ENCODE measurements around the gene MYADML2.
"Not testable (repeated sequence)": the region's sequence is repeated elsewhere in the genome, so short reads cannot be mapped to it uniquely, and the experiment has no call there.

The MYADML2 gene

DNA sequence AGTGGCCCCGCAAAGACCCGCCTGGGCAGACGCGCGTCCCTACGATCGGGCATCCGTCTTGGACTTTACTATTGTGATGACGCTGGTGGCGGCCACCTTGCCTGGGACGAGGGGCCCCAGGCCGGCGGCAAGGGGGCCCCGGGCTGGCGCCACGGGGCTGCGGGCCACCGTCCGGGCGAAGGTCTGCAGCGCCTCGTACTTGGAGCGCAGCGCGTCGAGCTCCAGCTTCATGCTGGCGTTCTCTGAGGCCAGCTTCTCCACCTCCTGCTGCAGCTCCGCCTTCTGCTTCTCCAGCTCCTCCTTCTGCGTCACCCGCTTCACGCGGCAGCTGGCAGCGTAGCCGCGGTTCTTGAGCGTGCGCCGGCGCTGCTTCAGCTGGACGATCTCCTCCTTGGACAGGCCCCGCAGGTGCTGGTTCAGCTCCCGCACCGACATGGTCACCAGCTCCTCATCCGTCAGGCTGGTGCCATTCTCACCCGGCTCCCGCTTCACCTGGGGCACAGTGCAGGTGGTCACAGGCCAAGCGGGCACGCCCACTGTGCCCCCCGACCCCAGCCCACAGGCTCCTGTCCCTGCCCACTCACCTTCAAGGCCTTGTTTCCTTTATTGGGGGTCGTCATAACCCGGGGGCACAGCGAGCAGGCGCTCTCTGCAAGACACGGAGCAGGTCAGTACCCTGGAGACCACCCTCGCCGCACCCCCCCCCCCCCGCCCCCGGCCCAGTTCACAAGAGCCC is 24.3 kb downstream of the MYADML2 start:
- no peak for DNase-seq

DNA sequence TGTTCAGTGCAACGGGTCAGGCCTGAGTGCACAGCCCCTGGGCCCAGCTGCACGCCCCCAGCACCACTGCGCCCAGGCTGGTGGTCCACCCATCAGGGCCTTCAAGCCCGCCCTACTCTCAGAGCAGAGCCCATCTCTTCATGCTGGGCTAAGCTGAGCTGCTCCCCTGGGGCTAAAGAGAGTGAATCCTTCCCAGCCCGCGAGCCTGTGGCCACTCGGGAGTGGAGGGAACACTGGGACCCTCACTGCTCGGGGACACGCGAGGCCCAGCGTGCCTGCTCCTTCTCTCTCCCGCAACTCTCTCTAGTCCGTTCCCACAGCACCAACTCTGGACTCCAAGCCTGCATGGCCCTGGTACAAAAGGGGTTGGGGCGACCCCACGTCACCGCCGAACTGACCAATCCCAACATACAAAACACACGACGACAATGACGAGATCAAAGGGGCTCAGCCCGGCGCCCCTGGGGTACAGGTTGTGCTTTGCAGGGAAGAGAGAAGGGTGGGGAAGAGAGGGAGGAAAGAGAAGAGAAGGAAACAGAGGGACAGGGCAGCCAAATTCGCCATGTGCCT is 25.0 kb downstream of the MYADML2 start:
- no peak for DNase-seq

DNA sequence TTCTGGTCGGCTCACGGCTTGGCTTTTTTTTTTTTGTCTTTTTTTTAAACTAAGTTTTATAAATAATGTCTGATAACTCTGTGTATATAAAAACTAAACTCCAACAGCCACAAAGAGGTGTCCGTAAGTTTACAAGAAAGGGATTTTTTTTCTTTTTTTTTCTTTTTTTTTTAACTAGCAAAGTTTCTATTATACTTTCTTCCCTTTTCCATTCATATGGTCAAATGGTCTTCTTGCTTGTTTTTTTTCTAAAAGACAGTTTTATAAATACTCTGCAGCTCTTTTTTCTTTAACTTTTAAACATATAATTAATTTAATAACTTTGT is 25.5 kb downstream of the MYADML2 start:
- no peak for DNase-seq

DNA sequence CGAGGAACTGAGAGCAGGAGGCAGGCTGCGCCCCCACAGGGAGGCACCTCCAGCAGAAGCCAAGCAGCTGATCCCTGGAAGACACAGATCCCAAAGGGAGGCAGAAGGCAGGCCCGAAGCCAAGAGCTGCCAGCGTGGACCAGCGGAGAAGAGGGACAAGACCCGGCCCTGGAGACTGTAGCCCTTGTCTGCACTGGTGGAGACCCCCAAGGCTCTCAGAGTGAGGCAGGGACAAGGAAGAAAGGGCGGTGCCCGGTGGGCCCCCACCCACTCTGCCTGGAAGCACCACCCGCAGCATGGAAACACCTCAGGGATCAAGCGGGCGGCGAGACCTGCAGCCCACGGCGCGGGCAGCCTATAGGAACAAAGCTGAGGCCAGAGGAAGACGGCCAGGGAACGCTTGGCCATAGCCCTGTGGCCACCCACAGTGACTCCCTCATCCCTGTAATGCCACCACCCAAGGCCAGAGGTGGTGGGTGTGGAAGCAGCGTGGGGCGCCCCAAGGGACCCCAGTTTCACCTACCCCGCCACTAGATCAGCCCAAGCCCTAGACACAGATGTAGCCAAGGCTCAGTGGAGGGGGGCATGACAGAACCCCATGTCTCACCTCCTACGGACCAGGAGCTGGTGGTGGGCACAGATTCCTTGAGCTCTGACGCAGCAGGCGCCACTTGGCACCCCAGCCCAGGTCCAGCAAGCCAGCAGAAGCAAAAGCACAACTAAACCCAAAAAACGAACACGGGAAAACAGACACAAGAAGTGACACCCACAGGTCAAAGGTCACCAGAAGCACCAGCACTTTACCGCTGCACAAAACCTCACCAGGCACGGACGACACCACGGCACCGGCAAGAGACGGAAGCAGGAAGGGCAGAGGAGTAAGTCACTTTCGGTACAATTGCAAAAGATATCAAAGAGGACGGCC is 26.2 kb downstream of the MYADML2 start:
- no peak for DNase-seq

DNA sequence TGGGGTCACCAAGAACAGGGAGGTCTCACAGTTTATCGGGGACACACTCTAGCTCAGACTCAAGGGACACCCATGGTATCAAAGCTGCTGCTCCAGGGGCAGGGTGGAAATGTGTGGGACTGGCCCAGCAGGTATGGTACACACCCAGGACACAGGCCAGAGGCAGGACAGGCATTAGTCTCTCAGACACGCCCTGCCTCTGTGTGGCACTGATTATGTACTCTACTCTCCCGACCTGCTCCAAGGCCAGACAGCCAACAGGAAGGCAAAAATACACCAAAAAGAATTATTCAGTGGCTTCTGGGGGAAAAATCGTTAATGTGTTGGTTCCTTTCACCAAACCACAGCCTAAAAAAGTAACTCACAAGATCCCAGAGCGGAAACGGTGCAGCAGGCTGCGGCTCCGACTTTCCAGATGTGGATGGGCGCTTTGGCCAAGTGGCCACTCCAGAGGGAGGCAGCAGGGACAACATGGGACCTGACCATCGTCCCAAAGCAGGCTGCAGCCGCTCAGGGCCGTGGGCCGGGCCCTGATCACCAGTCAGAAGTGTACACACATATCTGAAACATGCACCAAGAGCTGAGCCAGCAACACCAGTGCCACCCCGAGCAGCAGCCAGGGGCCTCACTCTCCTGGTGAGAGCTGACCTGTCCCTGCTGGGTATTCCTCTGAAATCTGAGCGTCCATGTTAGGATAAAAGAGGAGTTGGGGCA is 28.0 kb downstream of the MYADML2 start:
- no peak for DNase-seq

DNA sequence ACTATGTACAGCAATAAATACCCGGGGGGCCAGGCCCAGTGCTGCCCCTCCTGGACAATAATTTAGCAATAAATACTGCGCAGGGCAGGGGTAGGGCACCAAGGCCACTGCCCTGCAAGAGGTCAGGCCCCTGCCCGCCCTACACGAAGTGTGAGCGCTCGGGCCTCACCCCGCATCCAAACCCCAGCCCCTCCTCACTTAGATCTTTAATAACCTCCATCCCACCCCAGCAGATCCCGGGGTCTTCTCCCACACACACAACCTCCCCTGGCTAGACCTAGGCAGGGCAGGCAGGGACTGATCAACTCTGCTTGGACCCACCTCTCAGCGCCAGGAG is 28.7 kb downstream of the MYADML2 start:
- not testable (repeated sequence) for DNase-seq

DNA sequence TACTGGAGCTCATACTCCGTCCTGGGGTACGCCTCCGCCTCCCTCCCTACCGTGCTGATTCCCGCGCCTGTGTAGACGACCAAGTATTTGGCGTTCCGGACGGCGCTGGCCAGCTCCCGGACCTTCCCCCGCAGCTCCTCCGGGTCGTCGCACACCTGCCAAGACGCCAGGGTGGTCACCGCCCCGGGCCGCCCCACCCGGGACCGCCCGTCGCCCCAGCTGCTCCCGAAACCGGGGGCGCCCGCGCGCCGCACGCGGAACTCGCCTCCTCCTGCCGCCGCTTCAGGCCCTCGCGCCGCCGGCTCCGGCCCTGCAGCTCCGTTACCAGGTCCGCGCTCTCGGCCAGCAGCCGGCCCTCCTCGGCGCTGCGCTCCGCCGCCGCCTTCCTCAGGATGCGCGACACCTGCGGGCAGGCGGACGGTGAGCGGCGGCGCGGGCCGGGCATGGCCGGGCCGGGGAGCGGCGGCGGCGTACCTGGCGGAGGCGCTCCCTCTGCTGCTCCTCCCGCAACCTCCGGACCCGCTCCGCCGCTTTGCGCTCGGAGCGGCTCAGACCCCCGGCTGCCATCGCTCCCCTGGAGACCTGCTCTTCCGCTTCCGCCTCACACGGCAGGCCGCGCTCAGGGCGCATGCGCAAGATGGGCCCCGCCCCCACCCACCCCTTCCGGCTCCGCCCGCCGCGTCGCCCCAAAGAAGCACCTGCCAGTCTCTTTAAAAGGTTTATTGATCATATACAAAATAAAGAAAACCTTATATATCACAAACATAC is 29.3 kb downstream of the MYADML2 start, which contains the start of gene SIRT7:
Gene SIRT7 (minus strand): TSS at position 612 of the 768 bp plus-strand sequence. CDS start 45 bp downstream, at position 567.
- peak; percentile 84 to 88 for DNase-seq

DNA sequence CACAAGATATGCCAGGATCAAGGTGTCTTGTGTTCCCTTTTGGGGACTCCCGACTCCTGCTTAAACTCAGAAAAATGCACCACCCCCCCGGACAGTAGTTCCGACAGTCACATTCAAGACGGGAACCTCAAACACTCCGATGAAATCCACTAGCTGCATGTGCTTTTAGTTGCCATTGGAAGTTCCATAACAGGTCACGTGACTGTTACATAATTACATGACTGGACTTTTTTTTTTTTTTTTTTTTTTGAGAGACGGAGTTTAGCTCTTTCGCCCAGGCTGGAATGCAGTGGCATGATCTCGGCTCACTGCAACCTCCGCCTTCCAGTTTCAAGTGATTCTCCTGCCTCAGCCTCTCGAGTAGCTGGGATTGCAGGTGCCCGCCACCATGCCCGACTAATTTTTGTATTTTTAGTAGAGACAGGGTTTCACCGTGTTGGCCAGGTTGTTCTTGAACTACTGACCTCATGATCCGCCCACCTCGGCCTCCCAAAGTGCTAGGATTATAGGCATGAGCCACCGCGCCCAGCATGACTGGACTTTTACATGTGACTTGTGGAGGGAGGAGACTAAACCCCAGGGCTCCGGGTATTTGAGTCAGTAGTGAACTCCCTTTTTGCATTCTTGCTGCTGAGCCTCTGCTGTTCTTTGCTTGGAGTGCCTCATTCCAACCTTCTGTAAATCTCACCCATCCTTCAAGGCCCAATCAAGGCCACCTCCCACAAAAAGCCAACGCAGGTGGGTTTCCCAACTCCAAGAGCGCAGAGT is 30.6 kb downstream of the MYADML2 start:
- no peak for DNase-seq

DNA sequence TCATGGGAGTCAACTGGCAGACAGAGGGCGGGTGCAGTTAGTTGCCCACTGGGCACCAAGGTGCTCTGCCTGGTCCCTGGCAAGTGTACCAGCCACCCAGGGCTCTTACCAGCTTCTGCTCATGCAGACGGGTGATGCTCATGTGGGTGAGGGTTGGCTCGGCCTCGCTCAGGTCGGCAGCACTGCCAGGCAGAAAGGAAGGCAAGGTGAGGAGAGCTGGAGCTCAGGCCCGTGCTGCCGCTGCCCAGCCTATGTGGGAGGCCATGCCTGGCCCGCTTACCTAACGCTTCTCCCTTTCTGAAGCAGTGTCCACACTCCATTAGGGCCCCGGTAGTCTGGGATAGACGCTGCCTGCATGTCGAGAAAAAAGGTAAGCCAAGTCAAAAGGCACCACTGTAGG is 31.7 kb downstream of the MYADML2 start:
- DNase-seq, result no peak

DNA sequence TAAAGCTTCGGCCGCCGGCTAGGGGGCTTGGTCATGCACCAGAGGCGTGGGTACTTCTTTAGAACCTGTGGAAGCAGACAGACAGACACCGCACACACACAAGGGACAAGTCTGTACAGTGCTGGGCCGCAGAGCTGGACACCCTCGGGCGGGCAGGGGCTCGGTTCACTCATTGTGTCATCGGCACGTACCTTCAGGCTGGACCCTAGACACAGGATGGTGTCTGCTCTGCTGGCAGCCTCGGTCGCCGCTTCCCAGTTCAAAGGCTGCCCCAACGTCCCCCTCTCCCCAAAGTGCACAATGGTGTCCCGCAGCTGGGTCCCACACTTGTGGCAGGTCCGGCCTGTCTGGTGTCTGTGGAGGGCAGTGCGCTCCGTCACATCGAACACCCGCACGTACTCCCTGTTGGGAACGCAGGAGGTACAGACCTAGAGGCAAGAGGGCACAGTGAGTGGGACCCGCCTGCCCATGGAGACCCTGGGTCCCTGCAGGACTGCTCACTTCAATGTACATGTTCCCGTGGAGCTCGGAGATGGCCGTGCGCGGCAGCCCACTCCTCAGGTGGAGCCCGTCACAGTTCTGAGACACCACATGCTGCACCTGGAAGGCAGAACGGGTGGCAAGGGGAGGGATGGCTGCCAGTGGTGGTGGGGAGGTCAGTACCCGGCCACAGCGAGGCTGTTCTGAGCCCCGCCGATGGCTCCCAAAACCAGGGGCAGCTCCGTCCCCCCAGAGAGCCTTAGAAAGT is 32.8 kb downstream of the MYADML2 start:
- no peak for DNase-seq

DNA sequence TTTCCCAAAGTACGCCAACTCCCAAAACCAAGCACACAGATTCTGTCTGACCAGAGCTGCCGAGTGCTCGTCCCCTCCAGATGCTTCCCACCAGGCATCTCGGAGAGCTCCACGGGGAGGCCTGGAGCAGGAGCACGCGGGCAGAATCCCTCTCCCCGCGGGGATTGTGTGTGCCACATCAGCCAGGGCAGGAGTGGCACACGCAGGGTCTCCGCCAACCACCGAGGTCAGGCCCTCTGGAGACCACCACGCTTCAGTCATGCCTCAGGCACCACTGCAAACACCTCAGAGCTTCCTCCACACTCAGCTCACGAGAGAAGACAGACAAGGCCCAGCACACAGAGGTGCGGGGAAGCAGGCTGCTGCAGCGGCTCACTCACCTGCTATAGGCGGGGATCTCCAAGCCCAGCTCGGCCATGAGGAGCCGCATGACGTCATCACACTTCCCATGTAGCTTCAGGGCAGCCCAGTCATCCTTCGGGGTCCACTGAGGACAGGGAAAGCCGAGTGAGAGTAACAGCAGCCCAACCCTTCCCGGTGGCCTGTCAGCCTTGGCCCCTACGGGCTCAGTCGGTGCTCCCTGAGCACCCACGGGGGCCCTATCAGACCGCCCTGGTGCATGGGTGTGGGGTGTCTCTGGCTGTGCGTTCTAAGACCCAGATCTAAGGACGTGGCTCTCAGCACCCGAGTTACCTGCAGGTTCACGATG is 33.5 kb downstream of the MYADML2 start:
- DNase-seq, result no peak

DNA sequence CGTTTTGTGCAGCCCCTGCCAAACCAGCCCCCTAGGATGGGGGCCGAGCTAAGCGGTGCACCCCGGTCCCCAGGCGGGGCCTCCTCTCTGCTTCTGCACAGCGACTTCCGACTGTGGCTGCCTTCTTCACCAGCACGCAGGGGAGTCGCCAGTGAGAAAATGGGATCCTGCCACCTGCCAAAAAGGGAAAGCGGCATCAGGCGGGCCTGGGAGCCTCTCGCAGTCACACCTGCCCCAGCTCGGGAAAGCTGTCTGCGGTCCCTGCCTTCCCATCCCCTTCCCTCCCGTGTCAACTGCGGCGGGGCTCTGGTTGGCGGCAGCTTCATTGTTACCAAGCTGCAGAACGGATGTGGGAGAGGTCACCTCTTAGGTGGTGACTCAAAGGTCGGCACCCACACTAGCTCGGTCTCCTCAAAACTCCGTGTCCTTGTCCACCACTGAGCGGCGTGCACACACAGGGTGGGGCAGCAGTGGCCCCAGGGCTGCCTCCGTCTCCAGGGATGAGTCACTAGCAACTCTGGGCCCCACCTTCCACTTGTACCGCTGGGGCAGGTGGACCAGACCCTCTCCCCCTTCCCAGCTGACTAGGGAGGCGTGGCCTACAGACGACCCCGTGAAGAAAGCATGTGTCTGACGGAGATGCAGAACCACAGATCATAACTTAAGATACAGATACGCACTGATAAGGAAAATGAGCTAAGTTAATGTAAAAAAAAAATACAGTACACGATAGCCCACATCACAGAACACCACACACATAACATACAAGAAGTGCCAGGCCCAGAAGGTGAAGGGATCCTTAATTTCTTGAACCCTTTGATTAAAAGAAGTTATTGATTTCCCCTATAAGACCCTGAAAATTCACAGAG is 34.4 kb downstream of the MYADML2 start:
- DNase-seq, result no peak

DNA sequence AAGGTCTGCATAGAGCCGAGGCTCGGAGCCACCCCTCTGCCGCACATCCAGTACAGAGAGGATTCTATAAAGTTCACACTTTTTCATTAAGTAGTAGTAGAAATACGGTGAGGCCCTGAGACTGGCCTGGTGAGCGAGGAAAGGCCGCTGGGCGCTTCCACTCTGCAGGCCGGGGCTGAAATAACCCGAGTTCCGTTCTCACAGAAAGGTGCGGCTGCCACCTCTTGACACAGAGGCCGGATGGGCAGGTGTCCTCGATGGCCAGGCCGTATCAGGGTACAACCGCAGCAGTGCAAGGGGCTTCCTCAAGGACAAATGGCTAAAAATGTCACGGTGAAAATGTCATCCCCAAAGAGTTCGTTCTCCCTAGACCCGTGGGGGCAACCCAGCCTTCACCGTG is 35.1 kb downstream of the MYADML2 start:
- no peak for DNase-seq

DNA sequence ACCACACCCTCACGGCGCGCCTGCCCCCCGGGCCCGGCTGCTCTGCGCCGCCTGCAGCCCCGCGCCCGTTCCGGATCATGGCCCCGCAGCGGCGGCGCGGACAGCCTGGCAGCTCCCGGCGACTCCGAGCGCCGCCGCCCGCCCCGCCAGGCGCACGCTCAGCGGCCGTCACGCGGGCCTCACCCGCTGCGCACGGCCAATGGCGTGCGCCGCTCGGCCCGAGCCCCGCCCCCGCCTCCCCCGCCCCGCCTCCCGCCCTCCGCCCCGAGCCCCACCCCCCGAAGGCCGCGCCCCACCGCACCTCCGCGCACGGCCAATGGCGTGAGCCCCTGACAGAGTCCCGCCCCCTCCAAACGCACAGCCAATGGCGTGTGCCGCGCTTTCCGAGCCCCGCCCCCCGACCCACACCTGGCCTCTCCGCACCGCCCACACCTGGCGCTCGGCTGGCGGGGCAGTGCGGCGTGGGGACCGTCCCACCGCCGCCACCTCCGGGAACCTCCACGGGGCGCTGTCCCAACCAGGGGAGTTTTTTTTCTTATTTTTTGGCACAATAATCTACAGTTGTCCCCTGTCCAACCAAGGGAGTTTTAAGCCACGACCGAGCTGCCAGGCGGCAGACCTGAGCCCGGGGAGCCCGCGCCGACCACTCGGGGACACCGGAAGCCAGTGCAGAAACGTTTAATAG is 35.6 kb downstream of the MYADML2 start, which contains the start of gene PCYT2:
Gene PCYT2 (minus strand): TSS at position 123 of the 685 bp plus-strand sequence. CDS start 44 bp downstream, at position 79.
- peak; percentile 93 to 95 for DNase-seq

DNA sequence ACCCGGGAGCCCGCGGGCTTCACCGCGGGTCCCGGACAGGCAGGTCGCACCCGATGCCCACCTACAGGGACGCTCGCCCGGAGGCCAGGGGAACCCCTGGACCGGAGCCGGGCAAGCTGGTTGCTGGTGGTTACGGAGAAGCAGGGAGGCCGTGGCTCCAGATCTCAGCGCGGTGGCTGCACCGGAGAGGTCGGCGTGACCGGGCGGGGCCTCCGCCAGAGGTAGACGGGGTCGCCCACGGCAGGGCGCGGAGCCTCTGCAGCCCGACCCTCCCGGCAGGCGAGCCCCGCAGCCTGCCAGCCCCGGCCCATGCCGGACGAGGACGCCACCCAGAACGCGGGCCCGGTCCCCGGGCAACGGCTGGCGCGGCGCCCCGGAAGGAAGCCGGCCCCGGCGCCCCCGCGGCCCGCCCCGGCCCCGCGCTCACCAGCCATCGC is 36.2 kb downstream of the MYADML2 start:
- no peak for DNase-seq

DNA sequence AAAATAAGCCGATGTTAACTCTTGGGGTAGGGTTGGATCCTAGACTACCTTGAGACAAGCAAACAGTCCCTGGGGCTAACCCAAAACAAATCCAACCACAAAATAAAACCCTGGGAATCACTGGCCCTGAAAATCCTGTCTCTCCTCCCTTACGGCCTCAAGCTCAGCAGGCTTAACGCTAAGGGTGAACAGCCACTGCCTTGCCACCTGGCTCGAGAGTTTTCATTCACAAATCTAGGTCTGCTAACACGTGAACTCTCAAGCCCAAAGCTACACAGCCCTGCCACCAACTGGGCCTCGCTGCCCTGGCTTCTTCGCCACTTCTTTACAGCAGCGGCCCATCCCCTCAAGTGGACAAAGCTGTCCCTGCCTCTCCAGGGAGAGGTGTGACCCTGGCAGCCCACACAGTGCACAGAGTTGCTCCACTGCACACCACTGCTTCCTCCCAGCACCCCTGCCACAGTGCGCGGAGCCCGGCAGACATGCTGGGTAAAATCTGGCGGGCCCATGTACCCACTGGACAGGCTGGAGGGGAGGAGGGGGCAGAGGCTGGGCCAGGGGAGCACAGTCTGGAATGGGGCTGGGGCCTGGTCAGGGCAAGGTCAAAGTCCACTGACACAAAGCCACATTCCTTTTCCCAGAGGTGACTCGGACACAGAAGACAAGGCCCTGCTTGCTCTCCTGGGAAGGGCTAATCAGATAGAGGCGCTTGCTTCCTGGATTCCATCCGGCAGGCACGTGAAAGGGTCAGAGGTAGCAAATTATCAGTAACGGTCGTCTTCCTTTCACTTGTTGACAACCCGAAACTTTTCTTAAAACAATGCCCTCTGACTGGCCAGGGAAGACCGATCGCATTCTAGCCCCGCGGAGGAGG is 36.8 kb downstream of the MYADML2 start:
- peak in 1 of 2 experiments; percentile 28 for DNase-seq

DNA sequence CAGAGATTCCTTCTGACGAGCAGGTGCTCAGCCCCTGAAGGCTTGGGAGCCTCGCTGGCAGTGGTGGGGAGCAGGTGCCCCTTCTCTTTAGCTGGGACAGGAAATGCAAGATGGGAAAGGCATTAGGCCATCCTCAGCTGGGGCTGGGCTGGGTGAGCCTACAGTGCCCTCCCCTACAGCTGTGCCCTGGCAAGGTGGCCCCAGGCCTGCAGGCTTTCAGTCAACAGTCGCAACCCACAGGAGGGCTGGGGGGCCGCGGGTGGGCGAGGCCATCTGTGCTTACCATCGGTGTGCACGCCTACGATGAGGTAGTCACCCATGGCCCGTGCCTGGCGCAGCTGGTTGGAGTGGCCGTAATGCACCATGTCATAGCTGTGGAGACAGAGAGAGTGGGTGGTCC is 37.8 kb downstream of the MYADML2 start:
- no peak for DNase-seq

Data from activated T-cell treated with anti-CD3 and anti-CD28 coated beads, Interleukin-2, amount 50 U/mL, for 48 hours (primary cell).